Heart right ventricle (tissue), 16 donors: ENCODE measurements around the gene SCAANT1. TPM values are rescaled to one million over a fixed set of nuclear protein-coding genes. Genes with fewer than 3 reads are reported as not detected.
A peak's percentile ranks its signal among the peaks of the same experiment; 100 is the strongest.

Source experiments
- ATAC-seq, 8 donors: fragments of 200-7000 bp; cut with Tn5 transposase; one replicate each; pipeline ENCODE4 v1.9.1; 2020; ENCODE audit warnings: mild to moderate bottlenecking in 8 of 8, moderate library complexity in 8 of 8, moderate number of reproducible peaks in 1 of 8
- DNase-seq, 2 donors: peaks; one replicate each; pipeline ENCODE4 v3.0.0-alpha.2; 2020
- H3K27ac ChIP-seq, 10 donors: fragments of 200-600 bp; sonication (generic) in 2 of 10; one replicate each; pipeline versions ENCODE4 v1.5.0 to v1.8.0; 2020 to 2022; ENCODE audit warnings: mild to moderate bottlenecking in 3 of 10
- H3K27me3 ChIP-seq, 7 donors: fragments of 200-600 bp; one replicate each; pipeline ENCODE4 v1.8.0; 2021 to 2022; ENCODE audit warnings: mild to moderate bottlenecking in 2 of 7
- H3K36me3 ChIP-seq, 9 donors: fragments of 200-600 bp; sonication (generic) in 1 of 9; one replicate each; pipeline versions ENCODE4 v1.5.0 to v1.8.0; 2020 to 2022; ENCODE audit warnings: mild to moderate bottlenecking in 2 of 9
- H3K4me1 ChIP-seq, 9 donors: fragments of 200-600 bp; sonication (generic) in 1 of 9; one replicate each; pipeline versions ENCODE4 v1.5.0 to v1.8.0; 2020 to 2022; ENCODE audit warnings: mild to moderate bottlenecking in 4 of 9
- H3K4me3 ChIP-seq, 10 donors: fragments of 200-600 bp; sonication (generic) in 2 of 10; one replicate each; pipeline versions ENCODE4 v1.5.0 to v1.8.0; 2020 to 2022; ENCODE audit warnings: mild to moderate bottlenecking in 7 of 10, moderate library complexity in 2 of 10
- H3K9me3 ChIP-seq, 11 donors: fragments of 200-600 bp in 10 of 11; sonication (generic) in 2 of 11; one replicate each; pipeline versions ENCODE4 v1.5.0 to v1.8.0; 2013 to 2022; ENCODE audit warnings: mild to moderate bottlenecking in 2 of 11, control low read depth in 1 of 11, moderate library complexity in 1 of 11
- WGBS, 2 donors: extraction: QIAGEN DNeasy Blood & Tissue Kit; methylation state at CpG; one replicate each; pipeline ENCODE4 v1.1.7; 2013; ENCODE audit warnings: inconsistent platforms in 1 of 2; 5-methylcytosine and 5-hydroxymethylcytosine counted together
- intact Hi-C, 10 donors: fragments of 100-400 bp; cut with DNase I; formaldehyde crosslinking; loops; one replicate each; pipeline versions ENCODE4 v1.11.1 to v1.14.2; 2022
- polyA plus RNA-seq, 2 donors: library from polyadenylated mRNA; stranded (reverse); fragments of 200-250 nt; gene quantifications; one replicate each; pipeline ENCODE4 v1.2.3, GENCODE V29; 2013
- total RNA-seq, 10 donors: library from RNA; stranded (reverse); fragmentation: NEBNext Ultra II Directional in 3 of 10; extraction: Animal tissue kit (Norgen Biotek cat#: 25700) in 3 of 10; gene quantifications; one replicate each; pipeline versions ENCODE4 v1.2.1 to v1.2.4, GENCODE V29; 2021 to 2023
- TF ChIP-seq, protein P1 (sequence below), 9 donors: fragments of 200-600 bp; sonication (generic) in 2 of 9; IDR thresholded peaks; one replicate each; pipeline versions ENCODE4 v1.5.0 to v1.8.0; 2021 to 2022; ENCODE audit warnings: antibody characterized with exemption in 9 of 9, mild to moderate bottlenecking in 5 of 9, moderate library complexity in 1 of 9
- donor health status: Arrhythmogenic right ventricular cardiomyopathy.
- donor health status: ischemic (EF 13 %, LVEDD 7.1; RV severe dilation, severe dysfunction).
- donor health status: healthy with polysubstance abuse.
- donor health status: DM: no; HTN: yes; CAD: no.
- donor health status: DM: no; HTN: no; CAD: no.
- donor health status: ischemic (EF 25% LVEDD 6.9; RV normal size, moderate dysfunction).
- donor health status: ischemic (EF 25% LVEDD 5.7; RV mildly dilated, moderate dysfunction).
- donor health status: healthy.
- donor health status: DM: yes; HTN: yes; CAD: no.
- donor health status: Ischemic cardiomyopathy.
- donor health status: ischemic (EF 35%, LVEDD 5.7; RV mildly dilated, moderate dysfunction).
- donor health status: nonischemic (EF 11% LVEDD 7.7; RV severe dilation, severe dysfunction).
- donor health status: DM: yes; HTN: yes; CAD: no.
- donor health status: PGD.
- donor health status: ischemic (EF 29% LVEDD 5.4; RV normal size, mild dysfunction).
- donor health status: nonischemic (EF 23%, LVEDD 6.1; RV moderate dilation, normal function).

The SCAANT1 gene
- total and polyA plus RNA-seq, 12 donors, result not detected

DNA sequence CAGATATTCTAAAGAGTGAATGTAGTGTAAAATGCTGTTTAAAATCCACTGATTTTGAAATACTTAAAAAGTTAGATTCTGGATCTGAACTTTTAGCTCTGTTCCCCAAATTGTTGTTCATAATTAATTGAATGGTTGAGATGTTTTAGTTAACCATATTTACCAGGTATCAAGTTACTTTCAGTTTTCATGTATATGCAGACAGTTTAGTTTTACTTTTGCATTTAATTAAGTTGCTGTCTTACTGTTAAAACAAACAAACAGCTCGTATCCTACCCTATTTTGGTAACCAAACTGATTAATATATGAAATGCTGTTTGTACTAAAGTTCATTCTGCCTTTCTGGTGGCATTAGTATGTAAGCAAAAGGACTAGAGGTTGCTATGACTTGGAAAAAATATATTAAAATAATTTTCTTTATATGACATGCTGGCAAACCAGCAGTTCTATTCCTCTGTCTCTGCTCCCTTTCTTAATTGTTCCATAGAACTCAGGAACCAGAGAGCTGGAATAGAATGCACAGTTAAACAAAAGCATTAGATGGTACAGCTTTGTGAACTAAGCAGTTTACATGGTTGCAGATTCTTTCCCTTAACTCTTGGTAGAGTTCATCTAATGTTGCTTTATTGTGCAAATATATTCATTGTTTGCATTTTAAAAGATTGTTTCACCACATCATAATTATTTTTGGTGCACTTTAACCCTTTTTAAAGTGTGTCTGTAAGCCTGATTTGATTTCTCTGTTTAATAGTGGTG lies 39.5 kb upstream of the SCAANT1 start:
- TF ChIP-seq, protein P1, sequence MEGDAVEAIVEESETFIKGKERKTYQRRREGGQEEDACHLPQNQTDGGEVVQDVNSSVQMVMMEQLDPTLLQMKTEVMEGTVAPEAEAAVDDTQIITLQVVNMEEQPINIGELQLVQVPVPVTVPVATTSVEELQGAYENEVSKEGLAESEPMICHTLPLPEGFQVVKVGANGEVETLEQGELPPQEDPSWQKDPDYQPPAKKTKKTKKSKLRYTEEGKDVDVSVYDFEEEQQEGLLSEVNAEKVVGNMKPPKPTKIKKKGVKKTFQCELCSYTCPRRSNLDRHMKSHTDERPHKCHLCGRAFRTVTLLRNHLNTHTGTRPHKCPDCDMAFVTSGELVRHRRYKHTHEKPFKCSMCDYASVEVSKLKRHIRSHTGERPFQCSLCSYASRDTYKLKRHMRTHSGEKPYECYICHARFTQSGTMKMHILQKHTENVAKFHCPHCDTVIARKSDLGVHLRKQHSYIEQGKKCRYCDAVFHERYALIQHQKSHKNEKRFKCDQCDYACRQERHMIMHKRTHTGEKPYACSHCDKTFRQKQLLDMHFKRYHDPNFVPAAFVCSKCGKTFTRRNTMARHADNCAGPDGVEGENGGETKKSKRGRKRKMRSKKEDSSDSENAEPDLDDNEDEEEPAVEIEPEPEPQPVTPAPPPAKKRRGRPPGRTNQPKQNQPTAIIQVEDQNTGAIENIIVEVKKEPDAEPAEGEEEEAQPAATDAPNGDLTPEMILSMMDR (IDR thresholded peaks at IDR 0.05), result no peak
- ATAC-seq (no peak), DNase-seq (no peak)
- no peaks in the 10 kb centered on the region for H3K27me3 ChIP-seq
- H3K9me3 ChIP-seq, result no peaks in the 10 kb centered on the region
- intact Hi-C loops, result no loop called here
- 56 to 69% methylated on average over 1 of the region's 1 CpG for WGBS, 2 donors
- no peak overlapping the region for H3K4me3 ChIP-seq
- peaks cover 0 to 43% (median 24%) of the 10 kb centered on the region in 9 donors for H3K4me1 ChIP-seq
- H3K36me3 ChIP-seq, result peaks cover 0 to 34% (median 7%) of the 10 kb centered on the region in 9 donors
- H3K27ac ChIP-seq, result peak overlapping the region in 1 of 10 donors; percentile 33

DNA sequence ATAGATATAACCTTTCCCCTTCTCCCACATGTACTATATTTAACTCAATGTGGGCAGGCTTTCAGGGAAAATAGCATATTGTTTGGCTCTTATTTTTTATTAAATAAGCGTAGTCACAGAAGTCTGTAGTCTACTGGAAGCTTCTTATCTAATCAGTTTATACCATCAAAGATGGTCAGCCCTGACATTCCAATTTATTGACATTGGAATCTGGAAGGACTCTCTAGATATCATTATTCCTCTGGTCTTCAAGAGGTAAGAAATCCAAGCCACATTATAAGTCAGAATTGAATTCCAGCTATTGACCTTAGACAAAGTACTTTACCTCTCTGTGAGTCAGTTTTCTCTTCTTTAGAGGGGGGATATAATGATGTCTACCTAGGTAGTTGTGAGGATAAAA lies 38.5 kb upstream of the SCAANT1 start:
- Histone ChIP-seq H3K27me3 (no peaks in the 10 kb centered on the region), H3K27ac (peak overlapping the region in 1 of 10 donors; percentile 33), H3K4me3 (no peak overlapping the region), H3K9me3 (no peaks in the 10 kb centered on the region), H3K36me3 (peaks cover 0 to 25% (median 7%) of the 10 kb centered on the region in 9 donors), H3K4me1 (peaks cover 0 to 49% (median 26%) of the 10 kb centered on the region in 9 donors)
- WGBS, 2 donors, result 78 to 84% methylated on average over 1 of the region's 1 CpG
- TF ChIP-seq, protein P1 (IDR thresholded peaks at IDR 0.05), result no peak
- ATAC-seq (no peak), DNase-seq (no peak)
- intact Hi-C loops, result no loop called here

DNA sequence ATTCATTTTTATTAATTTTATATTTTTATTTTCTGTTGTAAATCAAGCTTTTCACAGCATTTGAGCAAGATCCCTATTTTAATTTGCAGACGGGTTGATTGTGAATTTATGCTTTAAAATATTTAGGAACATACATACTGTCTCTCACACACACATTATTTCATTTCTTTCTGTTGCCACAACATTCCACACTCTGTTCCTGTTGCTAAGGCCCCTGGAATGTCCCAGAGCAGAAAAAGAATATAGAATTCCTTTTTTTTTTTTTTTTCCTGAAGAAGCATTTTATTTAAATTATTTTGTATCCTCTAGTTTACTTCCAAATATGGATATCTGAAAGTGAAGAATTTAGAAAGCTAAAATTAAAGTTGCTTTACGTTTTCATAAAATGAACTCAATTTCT lies 36.8 kb upstream of the SCAANT1 start:
- ATAC-seq, result no peak
- no peak for DNase-seq
- Histone ChIP-seq H3K27me3 (no peaks in the 10 kb centered on the region), H3K4me3 (no peak overlapping the region), H3K4me1 (peaks cover 0 to 59% (median 40%) of the 10 kb centered on the region in 9 donors), H3K9me3 (no peaks in the 10 kb centered on the region), H3K27ac (no peak overlapping the region), H3K36me3 (peaks cover 0 to 14% (median 3%) of the 10 kb centered on the region in 9 donors)
- TF ChIP-seq, protein P1 (IDR thresholded peaks at IDR 0.05), result no peak
- WGBS, 2 donors, result 75 to 83% methylated on average over 2 of the region's 2 CpGs
- intact Hi-C loops, result no loop called here

DNA sequence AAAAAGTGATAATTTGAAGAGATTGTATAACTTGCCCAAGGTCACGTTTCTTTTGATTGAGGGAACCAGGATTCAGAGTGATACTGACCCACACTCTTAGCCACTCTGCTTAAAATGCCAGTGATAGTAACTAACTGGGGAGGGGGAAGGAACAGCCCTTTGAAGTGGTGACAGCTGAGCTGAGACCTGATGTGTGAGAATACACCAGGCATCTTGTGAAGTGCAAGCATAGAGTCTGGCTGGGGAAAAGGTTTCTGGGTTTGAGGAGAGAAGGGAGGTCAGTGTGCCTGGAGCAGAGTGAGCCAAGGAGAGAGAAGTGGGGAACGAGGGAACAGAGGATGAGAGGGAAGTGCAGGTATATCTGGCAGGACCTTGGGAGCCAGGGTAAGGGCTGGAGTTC lies 35.4 kb upstream of the SCAANT1 start:
- no peak for DNase-seq
- Histone ChIP-seq H3K9me3 (no peaks in the 10 kb centered on the region), H3K36me3 (peaks cover 0 to 6% (median 0%) of the 10 kb centered on the region in 9 donors), H3K4me3 (no peak overlapping the region), H3K27ac (no peak overlapping the region), H3K27me3 (no peaks in the 10 kb centered on the region), H3K4me1 (peaks cover 0 to 60% (median 40%) of the 10 kb centered on the region in 9 donors)
- TF ChIP-seq, protein P1 (IDR thresholded peaks at IDR 0.05), result no peak
- intact Hi-C loops, result no loop called here
- WGBS, 2 donors, result 41 to 75% methylated on average over 2 of the region's 2 CpGs
- ATAC-seq, result peak in 6 of 8 donors; percentile 15 to 46 (median 32)
